HepG2 (cell line): ENCODE measurements around the gene ACSF3. TPM values are rescaled to one million over a fixed set of nuclear protein-coding genes. Genes with fewer than 3 reads are reported as not detected.

Experiments used
- FIP1L1 ChIP-seq: fragments of 200-400 bp; formaldehyde crosslinking; IDR thresholded peaks from 2 replicates; pipeline ENCODE4 v1.6.1; 2018; ENCODE audit warnings: low read depth, mild to moderate bottlenecking, low read length, moderate library complexity, borderline replicate concordance; ENCODE audit not compliant: insufficient read depth
- JARID2 ChIP-seq: sonication (generic); formaldehyde crosslinking; IDR thresholded peaks from 2 replicates; pipeline ENCODE4 v1.8.1; 2023; ENCODE audit warnings: missing genetic modification reagents, inconsistent platforms; ENCODE audit not compliant: insufficient replicate concordance
- KIAA2018 ChIP-seq: sonication (generic); formaldehyde crosslinking; IDR thresholded peaks from 2 replicates; pipeline ENCODE4 v1.5.0; 2020; ENCODE audit warnings: mild to moderate bottlenecking, missing genetic modification reagents, borderline replicate concordance
- MTF2 ChIP-seq: sonication (generic); formaldehyde crosslinking; IDR thresholded peaks from 2 replicates; pipeline ENCODE4 v1.5.0; 2020; ENCODE audit warnings: missing genetic modification reagents, borderline replicate concordance
- MYC ChIP-seq: sonication (generic); formaldehyde crosslinking; IDR thresholded peaks from 2 replicates; pipeline ENCODE4 v1.9.0; 2021; ENCODE audit warnings: missing genetic modification reagents, borderline replicate concordance
- POGZ ChIP-seq: sonication (generic); formaldehyde crosslinking; IDR thresholded peaks from 2 replicates; pipeline ENCODE4 v1.4.0; 2020; ENCODE audit warnings: mild to moderate bottlenecking, missing genetic modification reagents
- SRSF9 ChIP-seq: fragments of 200-400 bp; formaldehyde crosslinking; IDR thresholded peaks from 2 replicates; pipeline ENCODE4 v1.6.1; 2018; ENCODE audit warnings: borderline replicate concordance, mild to moderate bottlenecking, low read depth, low read length; ENCODE audit not compliant: insufficient read depth, poor library complexity, severe bottlenecking
- TFDP2 ChIP-seq: sonication (generic); formaldehyde crosslinking; IDR thresholded peaks from 2 replicates; pipeline ENCODE4 v1.4.0; 2020; ENCODE audit warnings: missing genetic modification reagents
- ZNF407 ChIP-seq: sonication (generic); formaldehyde crosslinking; IDR thresholded peaks from one replicate; pipeline ENCODE4 v1.5.1; 2020; ENCODE audit warnings: mild to moderate bottlenecking, missing genetic modification reagents; ENCODE audit errors: not compliant biosample characterization
- polyA plus RNA-seq, 8 experiments: library from polyadenylated mRNA; depleted of rRNA in 3 of 8; stranded (reverse) in 7 of 8; unstranded in 1 of 8; fragments of >200 nt; fragmentation: Illumina TruSeq in 4 of 8; extraction: Trizol in 4 of 8; gene quantifications; 2 replicates each; pipeline versions ENCODE4 v1.2.1 to v1.2.3, GENCODE V29; 2011 to 2016; ENCODE audit warnings: low read depth in 4 of 8, missing spikeins in 1 of 8, mixed read lengths in 1 of 8; ENCODE audit not compliant: insufficient read depth in 1 of 8
- total RNA-seq, 5 experiments: library from RNA; depleted of rRNA; stranded (reverse); fragments of >200 nt; fragmentation: Illumina TruSeq; extraction: Trizol; gene quantifications; 2 replicates each; pipeline ENCODE4 v1.2.3, GENCODE V29; 2016; ENCODE audit warnings: low read depth in 1 of 5

ACSF3 gene
- total and polyA plus RNA-seq, 2 of the 13 experiments (the other 11 are each of a cell fraction or from before 2014, with no cell fraction given): 14.9 to 30.6 TPM

GRCh38 chr16:89197633-89198416 is 104.2 kb downstream of the ACSF3 start (continued):
- TF ChIP-seq MYC (CRISPR knock-in tag) (peak; percentile 88), ZNF407 (CRISPR knock-in tag) (no peak), SRSF9 (no peak), JARID2 (CRISPR knock-in tag) (no peak), FIP1L1 (no peak), KIAA2018 (CRISPR knock-in tag) (no peak), MTF2 (CRISPR knock-in tag) (peak; percentile 79; the same call in 1 of the 2 replicates), TFDP2 (CRISPR knock-in tag) (0 out of 2 replicates have a peak, but pooled peaks have one; percentile 27), POGZ (CRISPR knock-in tag) (peak; percentile 63)
